GM19463 (cell line): Measurements from ENCODE around the gene SERPINB13.
A peak's percentile ranks its signal among the peaks of the same experiment; 100 is the strongest.

Experiments used
- ATAC-seq: cut with Tn5 transposase; IDR thresholded peaks from one replicate; pipeline ENCODE4 v1.9.1; 2021; ENCODE audit warnings: mild to moderate bottlenecking, moderate library complexity; ENCODE audit not compliant: unreplicated experiment

The SERPINB13 gene

DNA sequence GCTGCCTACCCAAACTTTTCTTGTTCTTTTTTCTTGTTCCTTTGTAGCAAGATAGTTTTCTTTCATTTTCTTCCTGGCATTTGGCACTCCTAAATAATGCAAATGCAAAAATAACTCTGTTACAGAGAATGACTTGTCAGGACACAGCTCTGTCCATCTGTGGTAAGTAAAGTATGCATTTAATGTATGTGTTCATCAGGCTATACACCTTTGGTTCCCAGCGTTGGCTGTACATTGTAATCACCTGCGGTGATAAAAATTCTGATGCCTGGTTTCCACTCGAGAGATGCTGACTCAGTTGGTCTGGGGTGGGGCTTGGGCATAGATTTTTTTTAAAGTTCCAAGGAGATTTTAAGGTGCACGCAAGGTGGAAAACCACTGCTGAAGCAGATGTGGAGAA is at the start of gene SERPINB13:
Gene SERPINB13, plus strand, starts transcription at position 378 of the 400 bp plus-strand sequence. CDS start 1,325 bp downstream, outside the sequence.
- no peak for ATAC-seq

DNA sequence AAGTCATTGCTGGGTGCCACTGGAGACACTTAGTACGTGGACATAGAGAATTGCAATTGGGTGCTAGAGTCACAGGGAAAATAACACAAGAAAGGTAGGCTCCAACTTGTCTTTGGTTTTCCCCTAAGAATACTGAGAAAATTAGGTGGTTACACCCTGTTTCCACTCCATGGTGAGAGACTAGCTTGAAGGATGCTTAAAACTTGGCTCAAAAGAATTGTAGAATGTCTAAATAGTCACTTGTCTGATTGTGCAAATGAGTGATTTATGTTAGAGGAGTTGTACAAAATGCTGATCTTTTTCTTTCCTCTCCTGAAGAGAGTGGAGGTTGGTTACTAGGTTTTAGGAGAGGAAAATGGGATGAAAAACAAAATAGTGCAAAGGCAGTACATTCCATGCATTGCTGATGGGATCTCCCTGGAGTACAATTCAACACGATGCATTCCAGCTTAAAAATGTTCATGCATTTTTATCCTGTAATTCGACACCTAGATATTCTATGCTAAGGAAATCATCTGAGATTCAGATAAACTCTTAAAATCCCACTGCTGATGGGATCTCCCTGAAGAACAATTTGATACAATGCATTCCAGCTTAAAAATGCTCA is 47.1 kb upstream of the SERPINB13 start:
- no peak for ATAC-seq

DNA sequence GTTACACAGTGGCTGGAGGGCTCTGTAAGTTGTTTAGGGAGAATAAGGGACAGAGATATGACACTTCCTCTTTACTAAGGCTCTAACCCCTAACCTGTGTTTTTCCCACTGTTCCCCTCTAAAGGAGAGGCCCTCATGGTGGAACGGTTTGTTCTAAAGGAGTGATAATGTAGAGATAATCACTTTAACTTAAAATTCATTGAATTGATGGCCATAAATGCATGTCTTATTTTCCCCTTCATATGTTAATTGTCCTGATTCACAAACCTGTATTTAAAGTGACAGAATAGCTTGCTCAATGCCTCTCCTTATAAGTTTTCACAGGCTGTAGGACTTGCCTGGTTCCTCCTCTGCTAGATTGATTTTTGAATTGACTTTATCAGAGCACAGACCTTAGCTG is 45.1 kb upstream of the SERPINB13 start, which contains the start of gene SERPINB12:
Gene SERPINB12, plus strand, starts transcription at position 301 of the 400 bp plus-strand sequence. CDS start 13,791 bp downstream, outside the sequence.
- ATAC-seq = no peak

- no peak for ATAC-seq
These were observed 43.1 kb upstream of the SERPINB13 start for GRCh38 chr18:63544017-63544416.

DNA sequence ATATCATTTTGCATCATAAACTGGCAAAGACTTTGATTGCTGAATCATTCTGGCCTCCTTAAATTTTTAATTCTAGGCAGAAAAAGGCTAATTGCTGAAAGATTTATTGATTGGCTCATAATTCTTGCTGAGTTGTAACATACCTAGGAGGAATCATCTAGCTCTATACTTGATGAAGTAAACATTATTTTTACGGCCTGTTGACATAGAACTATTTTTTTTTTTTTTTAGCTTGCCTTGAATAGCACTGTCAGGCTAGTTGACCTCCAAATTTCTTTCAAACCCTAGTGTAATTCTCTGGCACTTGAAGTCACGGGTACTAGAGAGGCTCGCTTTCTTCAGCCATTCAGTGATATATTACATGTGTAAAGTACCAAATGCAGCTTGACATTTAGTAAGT is 42.1 kb upstream of the SERPINB13 start:
- ATAC-seq = no peak

DNA sequence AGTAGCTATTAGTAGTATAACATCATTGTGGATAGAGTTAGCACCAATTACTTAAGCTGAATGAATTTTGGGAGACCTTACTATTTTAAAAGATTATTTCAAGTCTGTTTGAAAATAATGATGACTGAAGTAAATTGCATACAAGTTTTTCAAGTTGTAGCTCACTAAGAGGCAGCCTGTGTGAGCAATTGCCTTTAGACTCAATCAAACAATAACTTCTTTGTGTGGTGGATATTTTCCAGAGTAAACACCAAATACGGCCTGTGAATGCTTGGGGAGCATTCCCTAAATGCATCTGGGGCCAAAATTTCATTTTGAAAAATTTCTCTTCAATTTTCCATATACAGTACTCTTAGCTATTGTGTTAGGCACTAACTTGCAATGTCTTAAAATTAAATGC is 37.1 kb upstream of the SERPINB13 start:
- no peak for ATAC-seq

- ATAC-seq = no peak
These were observed 35.4 kb upstream of the SERPINB13 start for GRCh38 chr18:63551769-63552168.

DNA sequence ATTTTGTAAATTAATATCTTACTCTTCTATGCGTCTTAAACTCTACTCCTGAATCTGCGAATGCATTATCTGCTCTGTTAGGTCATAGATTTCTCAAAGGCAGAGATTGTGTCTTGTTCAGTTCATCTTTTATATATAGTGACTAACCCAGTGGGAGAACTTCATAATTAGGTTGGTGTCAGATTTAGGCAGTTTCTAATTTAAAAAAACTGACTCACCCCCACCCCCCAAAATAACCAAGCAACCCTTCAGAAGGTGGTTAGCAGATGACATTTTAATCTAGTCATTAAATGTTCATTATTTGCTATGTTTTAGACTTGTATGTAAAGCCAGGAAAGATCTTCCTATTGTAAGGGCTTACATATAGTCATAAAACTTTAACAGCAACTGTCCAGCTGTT is 34.6 kb upstream of the SERPINB13 start:
- ATAC-seq = no peak

GRCh38 chr18:63553081-63553480 is 34.1 kb upstream of the SERPINB13 start:
- ATAC-seq = no peak

DNA sequence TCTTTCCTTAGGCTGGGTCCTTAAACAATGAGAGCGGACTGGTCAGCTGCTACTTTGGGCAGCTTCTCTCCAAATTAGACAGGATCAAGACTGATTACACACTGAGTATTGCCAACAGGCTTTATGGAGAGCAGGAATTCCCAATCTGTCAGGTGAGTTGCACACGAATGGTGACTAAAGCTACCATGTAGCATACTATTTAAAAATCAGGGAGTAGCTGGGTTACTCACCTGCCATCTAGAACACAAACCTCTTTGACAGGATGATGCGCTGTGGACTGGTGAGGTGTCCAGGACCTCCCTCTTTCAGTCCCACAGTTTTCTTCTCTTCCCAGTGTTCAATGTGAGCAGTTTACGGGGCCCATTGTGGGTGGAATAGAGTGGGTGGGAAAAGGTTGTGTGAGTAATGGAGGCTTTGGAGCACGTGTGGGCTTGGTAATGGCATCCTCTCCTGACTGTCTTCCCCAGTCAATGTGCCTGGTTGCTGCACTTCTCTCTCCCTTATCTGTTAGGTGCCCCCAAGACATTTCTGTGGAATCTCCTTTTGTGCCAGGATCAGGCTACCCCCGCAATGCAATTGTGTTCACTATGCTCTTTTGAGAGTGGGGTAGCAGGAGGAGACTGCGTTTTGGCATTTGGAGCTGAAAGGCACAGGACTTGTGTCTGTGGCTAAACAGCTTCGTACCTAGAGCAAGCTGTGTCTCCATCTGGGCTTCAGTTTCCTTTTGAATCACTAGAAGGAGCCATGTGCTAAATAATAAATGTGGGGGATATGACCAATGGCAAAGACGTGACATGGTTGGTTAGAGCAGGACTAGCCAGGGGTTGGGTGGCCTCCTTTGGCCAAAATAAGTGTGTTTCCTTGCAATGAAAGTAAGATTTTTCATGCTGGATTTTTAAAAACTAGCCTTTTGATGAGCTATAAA is 27.3 kb upstream of the SERPINB13 start:
- ATAC-seq = no peak

DNA sequence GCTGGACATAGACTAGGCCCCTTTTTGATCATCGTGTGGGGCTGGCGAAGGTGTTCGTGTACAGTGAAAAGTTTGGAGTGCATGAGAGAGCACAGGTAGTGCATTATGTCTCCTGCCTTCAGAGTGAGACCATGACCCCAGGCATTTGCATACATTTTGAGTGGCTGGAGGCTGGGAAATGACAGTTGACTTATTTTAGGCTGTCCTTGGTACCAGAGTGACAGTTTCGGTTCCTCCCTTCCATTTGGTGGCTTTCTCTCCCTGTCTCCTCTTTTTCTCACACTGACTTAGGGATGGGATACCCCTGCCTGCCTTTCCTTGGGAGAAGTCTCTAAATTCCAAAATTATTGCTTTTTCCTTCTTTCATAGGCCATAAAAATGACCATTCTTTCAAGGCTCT is 24.9 kb upstream of the SERPINB13 start:
- peak; percentile 78 for ATAC-seq

GRCh38 chr18:63564021-63564420 is 23.1 kb upstream of the SERPINB13 start:
- no peak for ATAC-seq

DNA sequence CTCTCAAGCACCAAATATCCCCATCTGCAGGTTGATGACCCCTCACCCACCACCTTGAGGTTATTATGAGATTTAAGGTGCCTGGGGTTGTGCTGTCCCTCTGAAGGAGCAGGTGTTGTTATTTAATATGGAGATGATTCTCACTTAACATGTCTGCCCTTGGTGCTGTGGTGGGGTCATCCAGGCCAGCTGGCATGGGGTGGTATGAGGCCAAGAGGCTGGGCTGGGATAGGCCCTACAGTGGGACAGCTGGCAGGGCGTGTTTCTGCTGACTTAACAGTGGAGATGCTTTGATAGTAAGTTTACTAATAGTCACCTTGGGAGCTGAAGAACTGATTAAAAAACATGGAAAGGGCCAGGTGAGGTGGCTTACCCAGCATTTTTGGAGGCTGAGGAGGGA is 22.6 kb upstream of the SERPINB13 start:
- no peak for ATAC-seq

DNA sequence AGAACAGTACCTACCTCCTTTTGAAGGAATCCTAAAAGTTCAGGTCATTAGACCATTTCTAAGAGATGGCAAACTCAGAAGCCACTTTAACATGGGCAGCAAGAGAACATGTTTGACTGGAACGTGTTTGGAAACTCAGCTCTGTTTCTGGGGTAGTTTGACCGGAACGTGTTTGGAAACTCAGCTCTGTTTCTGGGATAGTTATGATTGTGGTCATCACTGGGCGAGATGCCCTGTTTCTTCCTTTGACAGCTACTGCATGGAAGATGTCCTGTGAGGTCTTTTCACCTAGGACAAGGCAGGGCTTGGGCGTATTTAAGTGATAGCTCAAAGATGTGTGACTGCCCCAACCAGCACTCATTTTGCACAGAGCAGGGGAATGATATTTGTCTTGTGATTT is 19.9 kb upstream of the SERPINB13 start:
- ATAC-seq = no peak

GRCh38 chr18:63567825-63568224 is 19.3 kb upstream of the SERPINB13 start:
- ATAC-seq = no peak

GRCh38 chr18:63570721-63571120 is 16.4 kb upstream of the SERPINB13 start:
- no peak for ATAC-seq

DNA sequence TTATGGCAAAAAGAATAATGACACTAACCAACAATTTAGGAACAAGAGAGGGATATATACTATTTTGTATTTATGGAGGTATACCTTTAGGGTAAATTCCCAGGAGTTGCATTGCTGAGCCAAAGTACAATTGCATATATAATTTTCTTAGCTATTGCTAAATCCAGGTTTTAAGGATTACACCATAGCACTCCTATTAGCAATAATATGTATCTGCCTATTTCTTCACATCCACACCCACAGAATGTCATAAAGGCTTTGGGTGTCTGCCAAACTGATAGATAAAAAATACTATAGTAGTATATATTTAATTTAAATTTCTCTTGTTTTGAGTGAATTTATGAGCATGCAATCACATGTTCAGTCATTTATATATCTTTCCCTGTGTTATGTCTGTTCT is 11.5 kb upstream of the SERPINB13 start:
- no peak for ATAC-seq

DNA sequence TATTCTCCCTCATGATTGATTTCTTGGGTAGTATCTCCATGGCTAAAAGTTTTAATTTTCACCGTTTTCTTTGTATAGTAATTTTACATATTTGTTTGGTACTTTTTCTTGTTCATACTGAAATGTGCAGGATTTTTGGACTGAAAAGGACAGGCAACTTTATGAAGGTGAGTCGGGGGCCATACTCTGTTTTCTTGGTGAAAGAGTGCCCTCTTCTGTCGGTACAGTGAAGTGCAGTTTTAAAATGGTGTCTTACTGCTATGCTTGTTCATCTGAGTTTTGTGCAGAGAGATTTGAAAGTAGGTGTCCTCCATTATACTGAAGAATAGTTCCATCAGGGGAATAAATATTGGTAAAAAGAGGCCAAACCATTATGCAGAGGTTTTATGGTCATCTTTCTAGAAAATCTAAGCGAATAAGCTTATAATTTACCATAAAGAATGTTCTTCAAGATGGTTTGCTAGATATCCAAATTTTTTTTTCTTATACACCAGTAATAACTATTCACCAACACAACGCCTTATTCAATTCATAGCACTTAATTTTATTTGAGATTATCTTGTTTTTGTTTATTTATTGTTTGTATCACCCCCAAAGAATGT is 8.7 kb upstream of the SERPINB13 start:
- ATAC-seq = peak; percentile 63

DNA sequence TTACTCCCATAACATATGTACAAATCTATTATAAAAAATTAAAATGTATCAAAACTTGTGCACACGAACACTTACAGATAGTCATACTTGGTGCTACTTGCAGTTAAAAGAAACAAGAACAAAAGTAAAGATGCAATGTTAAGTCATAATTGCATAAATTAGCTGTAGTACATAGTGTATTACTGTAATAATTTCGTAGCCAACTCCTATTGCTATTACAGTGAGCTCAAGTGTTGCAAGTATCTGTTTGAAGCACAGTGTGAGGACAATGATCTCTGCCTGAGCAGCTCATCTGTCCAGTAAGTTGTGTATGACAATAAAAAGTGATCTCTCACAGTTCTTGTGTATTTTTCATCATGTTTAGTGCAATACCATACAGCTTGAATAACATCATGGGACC is 7.5 kb upstream of the SERPINB13 start:
- ATAC-seq = no peak

DNA sequence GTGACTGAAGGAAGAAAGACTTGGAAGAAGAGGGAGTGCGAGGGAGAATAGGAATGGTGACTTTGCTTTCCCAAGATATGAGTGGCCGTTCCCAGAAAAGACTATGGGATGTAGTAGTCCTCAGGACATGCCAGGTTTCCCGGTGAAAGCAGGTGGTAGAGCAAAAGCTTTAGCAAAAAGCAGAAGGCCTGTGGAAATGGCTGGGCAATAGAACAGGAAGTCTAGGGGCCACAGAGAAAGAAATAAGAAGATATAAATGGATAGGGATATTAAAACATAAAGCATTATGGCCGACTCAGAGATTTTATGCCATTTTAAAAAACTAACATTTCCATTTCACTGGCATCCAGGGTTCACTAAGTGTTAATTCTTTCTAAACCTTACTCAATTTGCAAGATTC is 1.2 kb upstream of the SERPINB13 start:
- ATAC-seq = no peak

- no peak for ATAC-seq
These were observed 712 bp upstream of the SERPINB13 start for GRCh38 chr18:63586431-63586830.

DNA sequence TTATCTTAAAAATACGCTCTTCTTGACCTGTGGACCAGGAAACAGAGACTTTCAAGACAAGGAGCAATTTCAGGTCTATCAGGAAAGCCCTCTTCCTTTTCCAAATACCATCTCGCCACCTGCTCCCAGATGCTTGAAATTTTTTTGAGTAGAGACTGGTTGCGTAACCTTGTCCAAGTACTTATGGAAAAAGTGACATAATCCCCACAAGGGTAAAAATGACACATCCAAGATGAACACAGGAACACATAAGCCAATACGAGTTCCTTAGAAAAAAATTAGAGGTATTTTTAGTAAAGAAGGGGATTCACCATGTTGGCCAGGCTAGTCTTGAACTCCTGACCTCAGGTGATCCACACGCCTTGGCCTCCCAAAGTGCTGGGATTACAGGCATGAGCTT is 1.8 kb downstream of the SERPINB13 start:
- ATAC-seq = no peak
